Adipose tissue (tissue), 3 donors: ENCODE measurements around the gene MXRA5. TPM values are rescaled to one million over a fixed set of nuclear protein-coding genes. Genes with fewer than 3 reads are reported as not detected.
"Not testable (repeated sequence)": the region's sequence is repeated elsewhere in the genome, so short reads cannot be mapped to it uniquely, and the experiment has no call there.

Experiments
- H3K27ac ChIP-seq: one replicate; pipeline ENCODE4 v1.5.1; 2013; ENCODE audit warnings: low read depth, low read length
- WGBS, 3 donors: extraction: QIAGEN DNeasy Blood & Tissue Kit; methylation state at CpG; one replicate each; pipeline ENCODE4 v1.1.7; 2013; 5-methylcytosine and 5-hydroxymethylcytosine counted together
- polyA plus RNA-seq, 3 donors: library from polyadenylated mRNA; stranded (reverse); fragments of 200-250 nt; gene quantifications; one replicate each; pipeline ENCODE4 v1.2.3, GENCODE V29; 2013
- donor health status: healthy with polysubstance abuse.
- donor health status: Bipolar disorder and iron deficiency.
- donor health status: healthy.

MXRA5 gene
- polyA plus RNA-seq, 3 donors = 1.00 to 2.3 (median 1.2) TPM

- H3K27ac ChIP-seq = no peak overlapping the region
- 81 to 98% (median 89%) methylated on average over 4 to 5 of the region's 5 CpGs for WGBS, 3 donors
Measured at GRCh38 chrX:3348191-3348590, 1.7 kb upstream of the MXRA5 start.

- H3K27ac ChIP-seq = no peak overlapping the region
- 1 to 3% (median 2%) methylated on average over 39 to 68 of the region's 68 CpGs for WGBS, 3 donors
Measured at GRCh38 chrX:3345281-3346191, 916 bp downstream of the MXRA5 start.

GRCh38 chrX:3343569-3343968, 2.9 kb downstream of the MXRA5 start:
- 39 to 56% (median 47%) methylated on average over 24 of the region's 24 CpGs for WGBS, 3 donors

GRCh38 chrX:3340016-3340415, 6.4 kb downstream of the MXRA5 start:
- 44 to 60% (median 57%) methylated on average over 1 of the region's 1 CpG for WGBS, 3 donors

More at GRCh38 chrX:3343569-3343968, 2.9 kb downstream of the MXRA5 start:
- H3K27ac ChIP-seq = not testable (repeated sequence)

GRCh38 chrX:3326681-3327080, 19.8 kb downstream of the MXRA5 start:
- 61 to 80% (median 74%) methylated on average over 7 of the region's 7 CpGs for WGBS, 3 donors
- no peak overlapping the region for H3K27ac ChIP-seq

More at GRCh38 chrX:3340016-3340415, 6.4 kb downstream of the MXRA5 start:
- no peak overlapping the region for H3K27ac ChIP-seq

- H3K27ac ChIP-seq = no peak overlapping the region
- 68 to 81% (median 75%) methylated on average over 7 of the region's 7 CpGs for WGBS, 3 donors
Measured at GRCh38 chrX:3320471-3321046, 25.9 kb downstream of the MXRA5 start.

GRCh38 chrX:3317191-3317718, 29.2 kb downstream of the MXRA5 start:
- 84 to 93% (median 89%) methylated on average over 43 to 47 of the region's 47 CpGs for WGBS, 3 donors
- H3K27ac ChIP-seq = no peak overlapping the region

- H3K27ac ChIP-seq = no peak overlapping the region
- 40 to 94% (median 91%) methylated on average over 2 of the region's 2 CpGs for WGBS, 3 donors
Measured at GRCh38 chrX:3312109-3312508, 34.3 kb downstream of the MXRA5 start.

GRCh38 chrX:3307881-3308280, 38.6 kb downstream of the MXRA5 start:
- no peak overlapping the region for H3K27ac ChIP-seq
- 46 to 76% (median 54%) methylated on average over 1 of the region's 1 CpG for WGBS, 3 donors

DNA sequence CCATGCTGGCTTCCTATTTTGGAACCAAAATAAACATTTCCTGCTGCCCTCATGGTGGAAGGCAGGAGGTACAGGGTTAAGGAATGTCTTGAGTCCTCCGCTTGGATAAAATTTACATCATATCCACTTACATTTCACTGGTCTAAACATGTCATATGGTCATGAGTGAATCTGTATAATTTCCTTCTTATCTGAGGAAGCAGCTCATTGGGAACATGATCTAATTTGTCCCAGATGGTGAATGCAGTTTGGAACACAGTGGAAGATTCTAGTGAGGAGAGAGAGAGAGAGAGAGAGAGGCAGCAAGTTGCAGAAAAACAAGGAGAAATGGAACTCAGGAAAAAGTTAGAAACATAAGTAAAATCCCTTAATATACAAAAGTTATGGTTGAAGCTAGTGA, 46.8 kb downstream of the MXRA5 start:
- H3K27ac ChIP-seq = no peak overlapping the region
- WGBS, 3 donors = 60 to 68% (median 65%) methylated on average over 1 of the region's 1 CpG

DNA sequence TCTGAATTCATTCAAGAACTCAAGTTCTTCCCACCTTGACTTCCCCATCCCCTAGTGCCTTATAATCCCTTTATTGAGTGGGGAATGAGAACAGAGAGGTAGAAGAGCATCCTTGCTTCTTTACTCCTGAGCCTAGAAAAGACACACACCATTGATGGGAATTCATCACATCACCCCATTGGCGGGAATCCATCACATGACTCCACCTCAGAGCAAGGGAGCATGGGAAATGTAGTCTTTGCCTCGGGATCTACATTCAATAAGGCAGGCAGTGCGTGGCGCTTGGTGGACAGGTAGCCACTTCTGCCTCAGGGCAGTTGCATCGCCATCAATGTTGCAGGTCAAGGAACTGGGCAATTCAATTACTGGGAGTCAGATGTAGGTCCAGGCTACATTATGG, 50.7 kb downstream of the MXRA5 start:
- H3K27ac ChIP-seq = no peak overlapping the region
- WGBS, 3 donors = 58 to 75% (median 69%) methylated on average over 5 of the region's 5 CpGs

- H3K27ac ChIP-seq = no peak overlapping the region
- WGBS, 3 donors = 65 to 83% (median 67%) methylated on average over 2 of the region's 2 CpGs
Measured at GRCh38 chrX:3293251-3293650, 53.2 kb downstream of the MXRA5 start.

GRCh38 chrX:3290561-3290960, 55.9 kb downstream of the MXRA5 start:
- WGBS, 3 donors = 85 to 100% (median 89%) methylated on average over 1 of the region's 1 CpG
- H3K27ac ChIP-seq = no peak overlapping the region

DNA sequence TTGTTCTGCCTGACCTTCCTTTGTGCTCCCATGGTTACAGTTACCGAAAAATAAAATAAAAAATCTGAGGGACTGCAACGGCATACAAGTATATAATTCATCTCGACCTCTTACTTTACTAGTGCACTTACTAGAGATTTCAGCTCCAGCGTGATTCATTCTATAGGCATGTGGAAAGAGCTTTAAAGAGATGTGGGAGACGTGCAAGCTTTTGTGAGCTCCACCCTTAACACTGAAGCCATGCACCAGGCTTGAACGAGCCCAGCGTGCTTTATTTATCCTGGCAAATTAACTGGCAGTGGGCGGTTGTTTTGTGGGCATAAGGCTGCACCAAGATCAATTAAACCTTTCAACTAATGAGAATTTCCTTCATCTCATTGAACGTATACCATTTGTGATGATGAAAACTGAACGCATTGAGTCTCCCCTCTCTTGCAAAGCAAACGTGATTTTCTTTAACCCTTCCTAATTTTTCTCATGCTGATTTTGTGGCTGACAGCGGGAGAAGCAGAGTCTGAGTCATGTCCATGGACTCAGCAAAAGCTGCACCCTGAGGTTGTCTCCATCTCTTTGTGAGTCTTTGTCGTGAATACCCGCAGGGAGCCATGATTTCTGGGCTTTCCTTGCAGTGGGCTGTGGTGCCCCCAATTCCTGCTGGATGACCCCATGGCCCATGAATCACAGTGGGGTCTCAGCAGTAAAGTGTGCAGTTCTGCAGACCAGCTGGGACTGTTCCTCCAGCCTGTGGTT, 60.1 kb downstream of the MXRA5 start:
- WGBS, 3 donors = 58 to 64% (median 62%) methylated on average over 14 of the region's 14 CpGs

GRCh38 chrX:3280706-3281105, 65.7 kb downstream of the MXRA5 start:
- no peak overlapping the region for H3K27ac ChIP-seq
- 48 to 90% (median 84%) methylated on average over 1 of the region's 1 CpG for WGBS, 3 donors

More for the DNA sequence above, 60.1 kb downstream of the MXRA5 start:
- H3K27ac ChIP-seq = no peak overlapping the region

- whole genome bisulfite sequencing, 3 donors = 94 to 100% (median 94%) methylated on average over 1 of the region's 1 CpG
- H3K27ac ChIP-seq = not testable (repeated sequence)
Measured at GRCh38 chrX:3273668-3274067, 72.8 kb downstream of the MXRA5 start.

- no peak overlapping the region for H3K27ac ChIP-seq
- WGBS, 3 donors = 15 to 35% (median 30%) methylated on average over 6 of the region's 6 CpGs
Measured at GRCh38 chrX:3271834-3272186, 74.6 kb downstream of the MXRA5 start.

- WGBS, 3 donors = 21 to 25% (median 23%) methylated on average over 12 of the region's 12 CpGs
- no peak overlapping the region for H3K27ac ChIP-seq
Measured at GRCh38 chrX:3271183-3271833, 75.1 kb downstream of the MXRA5 start.
